ENCODE results near the gene CPTP.

The CPTP gene

DNA sequence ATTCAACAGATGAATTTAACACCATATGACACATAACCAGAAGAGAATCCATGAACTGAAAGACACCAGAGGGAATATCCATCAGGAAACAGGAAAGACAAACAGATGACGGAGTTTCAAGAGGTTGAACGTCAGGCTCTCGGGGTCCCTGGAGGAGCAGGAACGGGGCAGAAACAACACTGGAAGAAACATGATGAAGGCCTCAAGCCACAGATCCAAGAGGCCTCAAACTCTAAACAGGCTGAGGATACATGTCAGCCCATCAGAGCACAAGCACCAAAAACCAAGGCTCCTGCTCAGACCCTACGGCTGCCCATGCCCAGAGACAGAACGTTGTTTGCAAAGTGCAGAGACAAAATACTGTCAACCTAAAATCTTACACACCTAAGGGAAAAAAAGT lies 7.2 kb upstream of the CPTP start:
- FAIRE-seq (no peak), DNase-seq (ENCODE audit: insufficient read length) (no peak)
- TF ChIP-seq POLR2A (IDR thresholded peaks at IDR 0.05; ENCODE audit: low read depth, low read length) = no peak
- TF ChIP-seq TAF1 (IDR thresholded peaks at IDR 0.05; ENCODE audit: borderline replicate concordance, low read depth, low read length) = no peak
- no peak for TF ChIP-seq POLR2AphosphoS5 (IDR thresholded peaks at IDR 0.05; ENCODE audit: low read depth, low read length)

DNA sequence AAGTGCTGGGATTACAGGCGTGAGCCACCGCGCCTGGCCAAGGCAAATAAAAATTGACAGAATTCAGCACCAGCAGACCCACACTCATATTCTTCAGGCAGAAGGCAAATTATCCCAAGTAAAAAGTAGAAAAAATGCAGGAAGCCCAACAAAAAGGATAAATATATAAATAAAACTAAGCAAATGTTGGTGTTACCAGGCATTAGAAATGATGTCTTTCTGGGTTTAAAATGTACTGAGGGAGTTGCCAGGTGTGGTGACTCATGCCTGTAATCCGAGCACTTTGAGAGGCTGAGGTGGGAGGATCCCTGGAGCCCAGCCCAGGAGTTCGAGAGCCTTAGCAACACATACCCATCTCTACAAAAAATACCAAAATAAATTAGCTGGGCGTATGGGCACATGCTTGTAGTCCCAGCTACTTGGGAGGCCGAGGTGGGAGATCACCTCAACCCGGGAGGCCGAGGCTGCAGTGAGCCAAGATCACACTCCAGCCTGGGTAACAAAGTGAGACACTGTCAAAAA lies 6.4 kb upstream of the CPTP start:
- FAIRE-seq = no peak
- no peak for DNase-seq (ENCODE audit: insufficient read length)
- TF ChIP-seq POLR2AphosphoS5 (IDR thresholded peaks at IDR 0.05; ENCODE audit: low read depth, low read length) (no peak), TAF1 (IDR thresholded peaks at IDR 0.05; ENCODE audit: borderline replicate concordance, low read depth, low read length) (no peak), POLR2A (IDR thresholded peaks at IDR 0.05; ENCODE audit: low read depth, low read length) (no peak)

GRCh38 chr1:1318777-1319645 lies 5.6 kb upstream of the CPTP start:
- FAIRE-seq = no peak
- DNase-seq (ENCODE audit: insufficient read length) = no peak
- TF ChIP-seq TAF1 (IDR thresholded peaks at IDR 0.05; ENCODE audit: borderline replicate concordance, low read depth, low read length) = no peak

DNA sequence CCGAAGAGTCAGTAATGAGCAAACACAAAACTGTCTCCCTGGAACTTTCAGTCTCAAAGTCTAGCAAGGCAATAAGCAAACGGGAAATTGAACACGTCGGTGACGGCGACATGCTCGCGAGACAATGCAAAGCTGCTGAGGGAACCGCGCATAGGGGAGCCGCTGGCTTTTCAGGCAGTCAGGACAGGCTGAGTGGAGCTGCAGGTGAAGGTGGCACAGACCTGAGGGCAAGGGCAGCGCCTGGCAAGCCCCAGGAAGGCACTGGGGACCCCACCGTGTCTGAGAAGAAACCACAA lies 5.0 kb upstream of the CPTP start:
- no peak for DNase-seq (ENCODE audit: insufficient read length)
- FAIRE-seq = no peak
- TF ChIP-seq POLR2A (IDR thresholded peaks at IDR 0.05; ENCODE audit: low read depth, low read length) = no peak
- no peak for TF ChIP-seq TAF1 (IDR thresholded peaks at IDR 0.05; ENCODE audit: borderline replicate concordance, low read depth, low read length)
- no peak for TF ChIP-seq POLR2AphosphoS5 (IDR thresholded peaks at IDR 0.05; ENCODE audit: low read depth, low read length)

DNA sequence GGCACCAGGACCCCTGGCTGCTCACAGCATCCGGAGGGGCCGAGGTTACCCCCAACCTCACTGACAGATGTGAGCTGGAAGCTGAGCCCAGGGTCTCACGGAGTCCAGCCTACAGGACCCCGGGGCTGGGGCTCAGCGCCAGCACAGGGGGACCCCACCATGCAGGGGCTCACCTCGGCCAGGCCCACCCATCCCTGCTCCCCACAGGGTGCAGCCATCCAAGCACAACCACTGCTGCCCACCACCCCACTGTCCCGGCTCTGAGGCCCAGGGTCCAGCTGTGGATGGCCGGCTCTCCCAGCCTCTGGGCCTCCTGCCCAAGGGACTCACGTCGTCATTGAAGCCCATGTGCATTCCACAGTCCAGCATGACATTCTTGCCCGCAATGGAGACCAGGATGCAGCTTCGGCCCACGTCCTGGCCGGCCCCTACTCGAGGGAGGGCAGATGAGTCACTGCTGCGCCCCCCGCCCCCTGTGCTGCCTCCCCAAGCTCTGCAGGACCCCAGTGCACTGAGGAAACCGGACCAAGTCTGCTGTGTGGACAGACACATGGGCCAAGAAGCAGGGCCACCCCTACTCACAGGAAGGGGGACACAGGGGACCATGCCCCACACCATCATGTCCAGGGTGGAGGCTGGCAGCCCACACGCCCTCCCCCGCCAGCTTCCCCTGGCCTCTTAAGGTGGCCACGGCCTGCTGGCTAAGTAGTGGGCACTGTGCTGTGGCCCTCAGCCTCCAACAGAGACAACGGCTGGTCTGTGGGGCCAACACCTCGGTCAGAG lies 3.7 kb upstream of the CPTP start:
- DNase-seq (ENCODE audit: insufficient read length) (no peak), FAIRE-seq (no peak)
- TF ChIP-seq POLR2A (IDR thresholded peaks at IDR 0.05; ENCODE audit: low read depth, low read length) (no peak; the same call in 1 of the 2 replicates), POLR2AphosphoS5 (IDR thresholded peaks at IDR 0.05; ENCODE audit: low read depth, low read length) (no peak), TAF1 (IDR thresholded peaks at IDR 0.05; ENCODE audit: borderline replicate concordance, low read depth, low read length) (no peak)

DNA sequence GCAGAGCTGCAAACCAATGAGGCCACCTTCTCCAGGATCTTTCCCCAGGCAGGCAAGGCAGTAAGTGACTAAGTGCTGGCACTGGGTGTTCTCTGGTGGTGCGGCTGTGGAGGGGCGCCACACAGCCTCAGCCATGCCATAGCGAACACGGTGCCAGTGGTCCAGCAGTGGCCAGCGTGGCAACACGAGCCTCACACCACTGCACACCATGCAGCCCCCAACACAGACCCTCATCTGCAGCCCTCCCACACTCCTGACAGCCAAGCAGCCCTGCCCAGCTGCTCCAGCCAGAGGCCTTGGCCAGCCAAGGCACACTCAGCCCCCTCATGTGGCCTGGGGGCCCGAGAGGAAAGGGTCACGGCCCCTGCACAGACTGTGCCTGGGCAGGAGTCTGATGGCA lies 3.1 kb upstream of the CPTP start:
- TF ChIP-seq POLR2A (IDR thresholded peaks at IDR 0.05; ENCODE audit: low read depth, low read length) (no peak), TAF1 (IDR thresholded peaks at IDR 0.05; ENCODE audit: borderline replicate concordance, low read depth, low read length) (no peak), POLR2AphosphoS5 (IDR thresholded peaks at IDR 0.05; ENCODE audit: low read depth, low read length) (no peak)
- FAIRE-seq = no peak
- no peak for DNase-seq (ENCODE audit: insufficient read length)

DNA sequence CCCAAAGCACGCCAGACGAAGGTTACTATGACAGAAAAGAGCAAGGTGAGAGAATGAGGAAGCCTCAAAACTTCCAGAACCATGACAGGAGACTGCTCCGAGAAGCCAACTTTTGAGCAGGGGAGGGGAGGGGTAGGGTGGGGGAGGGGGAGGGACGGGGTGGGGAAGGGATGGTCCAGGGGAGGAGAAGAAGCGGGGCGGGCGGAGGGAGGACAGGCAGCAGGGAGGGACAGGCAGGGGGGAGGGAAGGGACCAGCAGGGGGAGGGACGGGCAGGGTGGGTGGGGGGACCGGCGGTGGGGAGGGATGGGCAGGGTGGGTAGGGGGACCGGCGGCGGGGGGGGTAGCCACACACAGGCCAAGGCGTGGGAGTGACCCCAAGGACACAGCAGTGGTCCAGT lies 2.2 kb upstream of the CPTP start:
- DNase-seq (ENCODE audit: insufficient read length) (no peak), FAIRE-seq (no peak)
- no peak for TF ChIP-seq POLR2A (IDR thresholded peaks at IDR 0.05; ENCODE audit: low read depth, low read length)
- no peak for TF ChIP-seq TAF1 (IDR thresholded peaks at IDR 0.05; ENCODE audit: borderline replicate concordance, low read depth, low read length)
- TF ChIP-seq POLR2AphosphoS5 (IDR thresholded peaks at IDR 0.05; ENCODE audit: low read depth, low read length) = no peak

- FAIRE-seq (no peak), DNase-seq (ENCODE audit: insufficient read length) (no peak)
- no peak for TF ChIP-seq POLR2A (IDR thresholded peaks at IDR 0.05; ENCODE audit: low read depth, low read length)
- TF ChIP-seq TAF1 (IDR thresholded peaks at IDR 0.05; ENCODE audit: borderline replicate concordance, low read depth, low read length) = no peak
- TF ChIP-seq POLR2AphosphoS5 (IDR thresholded peaks at IDR 0.05; ENCODE audit: low read depth, low read length) = no peak
These were observed 1.6 kb upstream of the CPTP start for GRCh38 chr1:1322952-1323351.

DNA sequence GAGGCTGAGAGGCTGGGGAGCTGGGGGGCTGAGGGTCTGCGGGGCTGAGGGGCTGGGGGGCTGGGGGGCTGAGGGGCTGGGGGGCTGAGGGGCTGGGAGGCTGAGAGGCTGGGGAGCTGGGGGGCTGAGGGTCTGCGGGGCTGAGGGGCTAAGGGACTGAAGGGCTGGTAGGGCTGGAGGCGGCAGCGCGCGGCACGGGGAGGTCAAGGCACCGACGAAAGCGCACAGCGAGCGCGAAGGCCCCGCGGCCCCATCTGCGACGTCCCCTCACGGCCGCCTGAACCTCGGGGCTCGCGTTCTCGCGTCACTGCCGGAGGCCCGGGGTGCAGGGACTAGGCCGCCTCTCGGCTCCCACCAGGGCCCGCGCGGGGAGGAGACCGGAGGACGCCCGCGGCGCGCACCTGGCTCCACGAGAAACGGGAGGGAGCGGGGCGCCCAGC lies 498 bp upstream of the CPTP start:
- FAIRE-seq = no peak
- DNase-seq (ENCODE audit: insufficient read length) = no peak
- TF ChIP-seq POLR2AphosphoS5 (IDR thresholded peaks at IDR 0.05; ENCODE audit: low read depth, low read length) (no peak), TAF1 (IDR thresholded peaks at IDR 0.05; ENCODE audit: borderline replicate concordance, low read depth, low read length) (no peak), POLR2A (IDR thresholded peaks at IDR 0.05; ENCODE audit: low read depth, low read length) (no peak)

DNA sequence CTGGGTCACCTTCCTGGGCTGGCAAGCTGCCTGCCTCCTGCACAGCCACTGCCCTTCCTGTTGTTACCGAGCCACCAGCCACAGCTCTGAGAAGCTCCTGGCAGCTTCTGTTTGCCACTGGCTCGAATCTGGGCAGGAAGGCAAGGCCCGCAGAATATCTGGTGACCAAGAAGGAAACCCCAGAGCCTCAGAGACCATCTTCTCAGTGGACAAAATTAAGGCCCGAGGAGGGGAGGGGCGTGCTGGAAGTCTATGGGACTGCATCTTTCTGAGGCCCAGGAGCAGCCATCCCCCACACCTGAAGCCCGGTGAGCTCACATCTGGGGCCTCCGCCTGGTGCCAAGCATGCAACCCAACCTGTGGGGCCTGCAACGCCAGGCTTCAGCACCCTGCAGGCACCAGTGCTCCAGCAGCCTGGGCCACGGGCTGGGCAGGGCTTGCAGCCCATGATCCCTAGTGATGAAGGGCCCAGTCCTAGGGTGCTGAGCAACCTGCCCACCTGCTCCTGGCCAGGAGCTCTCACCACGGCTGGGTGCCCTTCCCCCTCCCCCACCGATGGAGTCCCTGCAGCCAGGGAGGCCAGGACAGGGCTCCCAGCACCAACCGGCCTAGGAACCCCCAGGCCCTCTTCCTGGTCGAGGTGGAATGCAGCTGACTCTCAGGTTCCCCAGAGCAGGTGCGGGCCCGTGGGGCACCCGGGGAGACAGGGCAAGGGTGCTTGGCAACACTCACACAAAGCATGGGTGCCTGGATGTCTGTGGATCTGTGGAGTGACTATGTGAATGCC lies 879 bp downstream of the CPTP start:
- FAIRE-seq (no peak), DNase-seq (ENCODE audit: insufficient read length) (no peak)
- no peak for TF ChIP-seq POLR2AphosphoS5 (IDR thresholded peaks at IDR 0.05; ENCODE audit: low read depth, low read length)
- TF ChIP-seq TAF1 (IDR thresholded peaks at IDR 0.05; ENCODE audit: borderline replicate concordance, low read depth, low read length) = no peak
- no peak for TF ChIP-seq POLR2A (IDR thresholded peaks at IDR 0.05; ENCODE audit: low read depth, low read length)

GRCh38 chr1:1326075-1326605 lies 1.5 kb downstream of the CPTP start:
- FAIRE-seq (no peak), DNase-seq (ENCODE audit: insufficient read length) (no peak)
- TF ChIP-seq TAF1 (IDR thresholded peaks at IDR 0.05; ENCODE audit: borderline replicate concordance, low read depth, low read length) = no peak
- no peak for TF ChIP-seq POLR2A (IDR thresholded peaks at IDR 0.05; ENCODE audit: low read depth, low read length)
- no peak for TF ChIP-seq POLR2AphosphoS5 (IDR thresholded peaks at IDR 0.05; ENCODE audit: low read depth, low read length)

Measured in GM12892 (cell line).